ENCODE measurements around the gene CNTNAP5. TPM values are rescaled to one million over a fixed set of nuclear protein-coding genes. Genes with fewer than 3 reads are reported as not detected.

The CNTNAP5 gene
- total RNA-seq, 2 donors from 2014 or later, result not detected

GRCh38 chr2:124039762-124040291 is 14.7 kb downstream of the CNTNAP5 start:
- no peaks in the 10 kb centered on the region for H3K36me3 Mint-ChIP-seq
- H3K27me3 Mint-ChIP-seq, result no peaks in the 10 kb centered on the region
- H3K4me3 Mint-ChIP-seq, result no peak overlapping the region
- H3K27ac Mint-ChIP-seq, result no peak overlapping the region
- no peak for ATAC-seq
- H3K4me1 Mint-ChIP-seq (ENCODE audit: low read depth in 2 of 2), result no peaks in the 10 kb centered on the region
- H3K9me3 Mint-ChIP-seq, result peaks cover 2% of the 10 kb centered on the region
- DNase-seq (ENCODE audit: low spot score), result no peak

DNA sequence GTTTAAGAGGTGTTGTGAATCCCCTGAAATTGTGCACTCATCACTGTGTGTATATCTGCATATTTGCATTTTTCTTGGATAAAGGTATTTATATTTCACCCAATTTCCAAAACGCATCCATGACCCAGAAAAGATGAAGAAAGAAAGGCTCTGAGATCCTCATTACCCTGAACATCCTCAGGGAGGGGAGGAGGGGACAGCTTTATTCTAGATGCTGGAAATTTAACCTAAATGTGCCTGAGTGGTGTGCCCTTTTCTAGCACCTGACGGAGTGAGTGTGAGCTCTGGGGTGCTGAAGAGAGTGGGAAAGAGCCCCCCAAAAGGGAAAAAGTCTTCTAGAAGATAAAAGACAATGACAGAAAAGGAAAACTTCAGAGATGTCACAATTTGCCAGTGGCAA is 20.8 kb downstream of the CNTNAP5 start:
- H3K36me3 Mint-ChIP-seq, result no peaks in the 10 kb centered on the region
- no peak overlapping the region for H3K27ac Mint-ChIP-seq
- no peaks in the 10 kb centered on the region for H3K4me1 Mint-ChIP-seq (ENCODE audit: low read depth in 2 of 2)
- H3K9me3 Mint-ChIP-seq, result peaks cover 7% of the 10 kb centered on the region
- no peaks in the 10 kb centered on the region for H3K27me3 Mint-ChIP-seq
- no peak for DNase-seq (ENCODE audit: low spot score)
- no peak for ATAC-seq
- H3K4me3 Mint-ChIP-seq, result no peak overlapping the region

GRCh38 chr2:124046332-124046731 is 21.2 kb downstream of the CNTNAP5 start:
- Mint-ChIP-seq H3K4me3 (no peak overlapping the region), H3K27me3 (no peaks in the 10 kb centered on the region), H3K4me1 (ENCODE audit: low read depth in 2 of 2) (no peaks in the 10 kb centered on the region), H3K36me3 (no peaks in the 10 kb centered on the region), H3K9me3 (peaks cover 7% of the 10 kb centered on the region), H3K27ac (no peak overlapping the region)
- ATAC-seq (no peak), DNase-seq (ENCODE audit: low spot score) (no peak)

GRCh38 chr2:124048102-124048501 is 23.0 kb downstream of the CNTNAP5 start:
- H3K27me3 Mint-ChIP-seq, result no peaks in the 10 kb centered on the region
- H3K9me3 Mint-ChIP-seq, result peaks cover 7% of the 10 kb centered on the region
- no peak overlapping the region for H3K27ac Mint-ChIP-seq
- H3K4me1 Mint-ChIP-seq (ENCODE audit: low read depth in 2 of 2), result no peaks in the 10 kb centered on the region
- H3K36me3 Mint-ChIP-seq, result no peaks in the 10 kb centered on the region
- no peak for ATAC-seq
- no peak for DNase-seq (ENCODE audit: low spot score)
- no peak overlapping the region for H3K4me3 Mint-ChIP-seq

GRCh38 chr2:124048664-124049063 is 23.6 kb downstream of the CNTNAP5 start:
- DNase-seq (ENCODE audit: low spot score) (no peak), ATAC-seq (no peak)
- peaks cover 7% of the 10 kb centered on the region for H3K9me3 Mint-ChIP-seq
- no peak overlapping the region for H3K27ac Mint-ChIP-seq
- no peaks in the 10 kb centered on the region for H3K36me3 Mint-ChIP-seq
- H3K4me1 Mint-ChIP-seq (ENCODE audit: low read depth in 2 of 2), result no peaks in the 10 kb centered on the region
- no peak overlapping the region for H3K4me3 Mint-ChIP-seq
- H3K27me3 Mint-ChIP-seq, result no peaks in the 10 kb centered on the region

GRCh38 chr2:124049136-124049535 is 24.0 kb downstream of the CNTNAP5 start:
- ATAC-seq (no peak), DNase-seq (ENCODE audit: low spot score) (no peak)
- Mint-ChIP-seq H3K27me3 (no peaks in the 10 kb centered on the region), H3K9me3 (peaks cover 5% of the 10 kb centered on the region), H3K27ac (no peak overlapping the region), H3K4me3 (no peak overlapping the region), H3K36me3 (no peaks in the 10 kb centered on the region), H3K4me1 (ENCODE audit: low read depth in 2 of 2) (no peaks in the 10 kb centered on the region)

DNA sequence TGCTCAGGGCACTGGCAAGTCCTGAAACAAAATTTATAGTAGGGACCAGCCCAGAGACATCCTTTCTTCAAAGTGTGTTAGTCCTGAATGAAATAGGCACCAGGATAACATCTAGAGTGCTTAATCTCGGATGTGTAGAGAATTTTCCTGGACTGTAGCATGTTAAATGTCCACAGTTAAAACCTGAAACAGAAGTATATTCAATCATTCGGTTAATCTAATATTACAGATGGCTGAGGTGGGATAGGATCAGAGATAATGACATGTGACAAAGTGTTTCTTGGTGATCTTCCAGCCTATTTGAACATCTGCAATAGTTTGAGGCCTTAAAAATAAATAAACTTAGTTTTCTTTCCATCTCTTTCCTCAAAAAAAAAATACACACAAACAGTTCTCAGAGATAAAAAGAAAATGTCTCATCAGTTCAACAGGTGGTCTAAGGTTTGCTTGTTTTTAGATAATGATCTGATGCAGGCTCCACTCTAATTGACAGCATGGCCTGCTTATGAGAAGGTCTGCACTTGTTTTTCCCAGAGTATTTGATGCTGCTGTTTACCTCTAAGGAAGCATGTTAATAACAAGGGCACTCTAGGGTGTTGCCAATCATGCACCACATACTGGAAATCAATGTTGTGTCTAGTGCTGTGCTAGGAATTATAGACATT is 25.9 kb downstream of the CNTNAP5 start:
- H3K9me3 Mint-ChIP-seq, result peaks cover 9% of the 10 kb centered on the region
- H3K4me1 Mint-ChIP-seq (ENCODE audit: low read depth in 2 of 2), result no peaks in the 10 kb centered on the region
- DNase-seq (ENCODE audit: low spot score), result no peak
- H3K27me3 Mint-ChIP-seq, result no peaks in the 10 kb centered on the region
- H3K27ac Mint-ChIP-seq, result no peak overlapping the region
- no peaks in the 10 kb centered on the region for H3K36me3 Mint-ChIP-seq
- no peak overlapping the region for H3K4me3 Mint-ChIP-seq
- no peak for ATAC-seq

DNA sequence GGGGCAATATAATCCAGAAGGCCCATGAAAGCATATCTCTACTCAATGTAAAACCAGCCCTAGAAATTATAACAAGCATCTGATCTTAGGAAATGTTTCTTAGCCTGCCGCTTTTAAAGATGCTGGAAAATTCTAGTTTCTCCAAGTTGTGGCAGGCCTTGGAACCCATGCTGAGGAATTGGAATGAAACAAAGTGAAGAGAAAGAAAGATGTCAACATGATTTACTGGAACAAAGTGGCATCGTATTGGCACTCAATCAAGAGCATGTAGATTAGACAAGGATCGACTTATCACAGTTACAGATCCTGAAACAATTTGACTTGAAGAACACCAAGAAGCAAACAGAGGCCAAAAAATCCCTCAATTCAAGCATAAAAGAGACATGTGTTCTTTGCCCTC is 28.7 kb downstream of the CNTNAP5 start:
- H3K4me1 Mint-ChIP-seq (ENCODE audit: low read depth in 2 of 2), result no peaks in the 10 kb centered on the region
- H3K9me3 Mint-ChIP-seq, result peaks cover 6% of the 10 kb centered on the region
- H3K36me3 Mint-ChIP-seq, result no peaks in the 10 kb centered on the region
- ATAC-seq (no peak), DNase-seq (ENCODE audit: low spot score) (no peak)
- H3K27me3 Mint-ChIP-seq, result no peaks in the 10 kb centered on the region
- H3K27ac Mint-ChIP-seq, result no peak overlapping the region
- H3K4me3 Mint-ChIP-seq, result no peak overlapping the region

GRCh38 chr2:124063596-124063995 is 38.5 kb downstream of the CNTNAP5 start:
- ATAC-seq (no peak), DNase-seq (ENCODE audit: low spot score) (no peak)
- no peak overlapping the region for H3K27ac Mint-ChIP-seq
- no peaks in the 10 kb centered on the region for H3K36me3 Mint-ChIP-seq
- H3K4me1 Mint-ChIP-seq (ENCODE audit: low read depth in 2 of 2), result no peaks in the 10 kb centered on the region
- H3K9me3 Mint-ChIP-seq, result peaks cover 21% of the 10 kb centered on the region
- H3K4me3 Mint-ChIP-seq, result no peak overlapping the region
- no peaks in the 10 kb centered on the region for H3K27me3 Mint-ChIP-seq

GRCh38 chr2:124065636-124066035 is 40.5 kb downstream of the CNTNAP5 start:
- no peak for ATAC-seq
- Mint-ChIP-seq H3K36me3 (no peaks in the 10 kb centered on the region), H3K27ac (no peak overlapping the region), H3K27me3 (no peaks in the 10 kb centered on the region), H3K4me1 (ENCODE audit: low read depth in 2 of 2) (no peaks in the 10 kb centered on the region), H3K9me3 (peaks cover 21% of the 10 kb centered on the region), H3K4me3 (no peak overlapping the region)
- DNase-seq (ENCODE audit: low spot score), result no peak

DNA sequence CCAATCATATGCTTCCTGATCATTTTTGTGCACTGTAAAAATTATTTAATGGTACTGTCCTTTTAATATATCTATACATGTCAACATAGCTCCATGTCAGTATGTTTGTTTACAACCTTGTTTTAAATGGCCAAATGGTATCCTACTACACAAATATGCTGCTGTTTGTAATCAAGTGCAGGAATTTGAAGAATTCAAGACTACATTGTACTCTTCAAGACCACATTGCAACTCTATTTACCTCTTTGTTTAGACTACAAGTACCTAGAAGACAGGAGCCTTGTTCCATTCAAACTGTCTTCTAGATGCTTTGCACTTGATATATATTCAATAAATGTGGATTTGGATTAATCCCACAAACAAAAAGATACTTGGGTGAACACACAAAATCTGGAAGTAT is 41.7 kb downstream of the CNTNAP5 start:
- no peak overlapping the region for H3K4me3 Mint-ChIP-seq
- H3K27me3 Mint-ChIP-seq, result no peaks in the 10 kb centered on the region
- no peaks in the 10 kb centered on the region for H3K4me1 Mint-ChIP-seq (ENCODE audit: low read depth in 2 of 2)
- peaks cover 21% of the 10 kb centered on the region for H3K9me3 Mint-ChIP-seq
- H3K27ac Mint-ChIP-seq, result no peak overlapping the region
- DNase-seq (ENCODE audit: low spot score) (no peak), ATAC-seq (no peak)
- H3K36me3 Mint-ChIP-seq, result no peaks in the 10 kb centered on the region

- Mint-ChIP-seq H3K27me3 (no peaks in the 10 kb centered on the region), H3K9me3 (peaks cover 3% of the 10 kb centered on the region)
- ATAC-seq, result no peak
Measured at GRCh38 chr2:124079045-124079444, 54.0 kb downstream of the CNTNAP5 start.

GRCh38 chr2:124080281-124081153 is 55.4 kb downstream of the CNTNAP5 start:
- peaks cover 6% of the 10 kb centered on the region for H3K9me3 Mint-ChIP-seq
- no peak overlapping the region for H3K27ac Mint-ChIP-seq
- H3K4me3 Mint-ChIP-seq, result no peak overlapping the region
- H3K4me1 Mint-ChIP-seq (ENCODE audit: low read depth in 2 of 2), result no peaks in the 10 kb centered on the region
- H3K36me3 Mint-ChIP-seq, result peaks cover 2% of the 10 kb centered on the region
- ATAC-seq (no peak), DNase-seq (ENCODE audit: low spot score) (no peak)
- H3K27me3 Mint-ChIP-seq, result no peaks in the 10 kb centered on the region

More at GRCh38 chr2:124079045-124079444, 54.0 kb downstream of the CNTNAP5 start:
- H3K36me3 Mint-ChIP-seq, result no peaks in the 10 kb centered on the region
- no peak for DNase-seq (ENCODE audit: low spot score)
- no peaks in the 10 kb centered on the region for H3K4me1 Mint-ChIP-seq (ENCODE audit: low read depth in 2 of 2)
- no peak overlapping the region for H3K27ac Mint-ChIP-seq
- no peak overlapping the region for H3K4me3 Mint-ChIP-seq

GRCh38 chr2:124081154-124081716 is 56.1 kb downstream of the CNTNAP5 start:
- Mint-ChIP-seq H3K4me1 (ENCODE audit: low read depth in 2 of 2) (no peaks in the 10 kb centered on the region), H3K27me3 (no peaks in the 10 kb centered on the region), H3K36me3 (peaks cover 4% of the 10 kb centered on the region), H3K27ac (no peak overlapping the region), H3K4me3 (no peak overlapping the region), H3K9me3 (peaks cover 10% of the 10 kb centered on the region)
- DNase-seq (ENCODE audit: low spot score), result no peak
- no peak for ATAC-seq
